Measurements from ENCODE around the gene MOSPD3.
A peak's percentile ranks its signal among the peaks of the same experiment; 100 is the strongest.

Gene MOSPD3

DNA sequence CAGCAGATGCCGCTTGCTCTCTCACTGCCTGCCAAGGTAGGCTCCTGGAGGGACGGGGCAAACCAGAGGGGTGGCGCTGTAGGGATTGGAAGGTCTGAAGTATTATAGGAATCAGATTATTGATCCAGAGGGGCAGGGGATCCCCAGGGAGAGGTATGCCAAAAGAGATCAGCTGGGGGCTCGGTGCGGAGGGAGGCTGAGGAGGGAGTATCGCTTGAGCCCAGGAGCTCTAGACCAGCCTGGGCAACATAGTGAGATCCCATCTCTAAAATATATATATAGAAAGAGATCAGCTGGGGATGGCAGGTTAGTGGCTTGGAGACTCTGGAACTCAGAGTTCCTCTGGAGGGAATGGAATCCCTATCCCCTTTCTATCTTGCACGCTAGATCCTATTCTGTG is 17.2 kb upstream of the MOSPD3 start:
- no peak overlapping the region for H3K4me3 ChIP-seq (ENCODE audit: low read depth in 1 of 2, low read length in 2 of 2)
- H3K27me3 ChIP-seq (ENCODE audit: insufficient read depth, low read length, poor library complexity) = no peaks in the 10 kb centered on the region
- H3K27ac ChIP-seq (ENCODE audit: low read length) = no peak overlapping the region
- DNase-seq = no peak
- no peaks in the 10 kb centered on the region for H3K9me3 ChIP-seq (ENCODE audit: insufficient read depth, low read length, severe bottlenecking)
- no peak overlapping the region for H2AFZ ChIP-seq (ENCODE audit: low read depth, low read length)
- H3K9ac ChIP-seq (ENCODE audit: low read depth, low read length) = no peak overlapping the region
- no peak for ATAC-seq (ENCODE audit: insufficient read depth, low read depth)
- H4K20me1 ChIP-seq (ENCODE audit: insufficient read depth, low read length) = no peaks in the 10 kb centered on the region
- H3K79me2 ChIP-seq (ENCODE audit: insufficient read depth, low read length) = no peaks in the 10 kb centered on the region
- no peak overlapping the region for H3K4me2 ChIP-seq (ENCODE audit: insufficient read depth, low read length)
- no peaks in the 10 kb centered on the region for H3K36me3 ChIP-seq (ENCODE audit: insufficient read depth, low read length)
- TF ChIP-seq EZH2 (IDR thresholded peaks at IDR 0.05; ENCODE audit: borderline replicate concordance, low read depth, low read length, severe bottlenecking) = no peak
- TF ChIP-seq, protein P1, sequence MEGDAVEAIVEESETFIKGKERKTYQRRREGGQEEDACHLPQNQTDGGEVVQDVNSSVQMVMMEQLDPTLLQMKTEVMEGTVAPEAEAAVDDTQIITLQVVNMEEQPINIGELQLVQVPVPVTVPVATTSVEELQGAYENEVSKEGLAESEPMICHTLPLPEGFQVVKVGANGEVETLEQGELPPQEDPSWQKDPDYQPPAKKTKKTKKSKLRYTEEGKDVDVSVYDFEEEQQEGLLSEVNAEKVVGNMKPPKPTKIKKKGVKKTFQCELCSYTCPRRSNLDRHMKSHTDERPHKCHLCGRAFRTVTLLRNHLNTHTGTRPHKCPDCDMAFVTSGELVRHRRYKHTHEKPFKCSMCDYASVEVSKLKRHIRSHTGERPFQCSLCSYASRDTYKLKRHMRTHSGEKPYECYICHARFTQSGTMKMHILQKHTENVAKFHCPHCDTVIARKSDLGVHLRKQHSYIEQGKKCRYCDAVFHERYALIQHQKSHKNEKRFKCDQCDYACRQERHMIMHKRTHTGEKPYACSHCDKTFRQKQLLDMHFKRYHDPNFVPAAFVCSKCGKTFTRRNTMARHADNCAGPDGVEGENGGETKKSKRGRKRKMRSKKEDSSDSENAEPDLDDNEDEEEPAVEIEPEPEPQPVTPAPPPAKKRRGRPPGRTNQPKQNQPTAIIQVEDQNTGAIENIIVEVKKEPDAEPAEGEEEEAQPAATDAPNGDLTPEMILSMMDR (IDR thresholded peaks at IDR 0.05; ENCODE audit: borderline replicate concordance, extremely low read depth, low read length, poor library complexity, severe bottlenecking) = no peak
- 0 out of 2 replicates have a peak, but pooled peaks cover 3% of the 10 kb centered on the region for H3K4me1 ChIP-seq (ENCODE audit: insufficient read depth, low read length)

DNA sequence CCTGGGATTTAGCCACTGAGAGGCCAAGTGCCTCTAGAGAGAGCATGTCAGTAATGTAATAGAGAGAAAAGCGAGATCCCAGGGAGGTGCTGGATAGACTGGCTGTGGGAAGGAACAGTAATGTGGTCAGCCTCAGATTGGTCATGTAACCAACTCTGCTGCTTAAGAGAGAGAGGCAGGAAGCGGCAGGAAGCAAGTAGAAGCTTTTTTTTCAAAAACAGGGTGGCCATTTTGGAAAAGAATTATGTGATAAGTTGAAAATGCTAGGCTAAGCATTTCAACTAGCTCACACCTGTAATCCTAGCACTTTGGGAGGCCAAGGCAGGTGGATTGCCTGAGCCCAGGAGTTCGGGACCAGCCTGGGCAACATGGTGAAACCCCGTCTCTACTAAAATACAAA is 13.9 kb upstream of the MOSPD3 start:
- no peak for DNase-seq
- no peak overlapping the region; the same call in 1 of the 2 replicates for H2AFZ ChIP-seq (ENCODE audit: low read depth, low read length)

DNA sequence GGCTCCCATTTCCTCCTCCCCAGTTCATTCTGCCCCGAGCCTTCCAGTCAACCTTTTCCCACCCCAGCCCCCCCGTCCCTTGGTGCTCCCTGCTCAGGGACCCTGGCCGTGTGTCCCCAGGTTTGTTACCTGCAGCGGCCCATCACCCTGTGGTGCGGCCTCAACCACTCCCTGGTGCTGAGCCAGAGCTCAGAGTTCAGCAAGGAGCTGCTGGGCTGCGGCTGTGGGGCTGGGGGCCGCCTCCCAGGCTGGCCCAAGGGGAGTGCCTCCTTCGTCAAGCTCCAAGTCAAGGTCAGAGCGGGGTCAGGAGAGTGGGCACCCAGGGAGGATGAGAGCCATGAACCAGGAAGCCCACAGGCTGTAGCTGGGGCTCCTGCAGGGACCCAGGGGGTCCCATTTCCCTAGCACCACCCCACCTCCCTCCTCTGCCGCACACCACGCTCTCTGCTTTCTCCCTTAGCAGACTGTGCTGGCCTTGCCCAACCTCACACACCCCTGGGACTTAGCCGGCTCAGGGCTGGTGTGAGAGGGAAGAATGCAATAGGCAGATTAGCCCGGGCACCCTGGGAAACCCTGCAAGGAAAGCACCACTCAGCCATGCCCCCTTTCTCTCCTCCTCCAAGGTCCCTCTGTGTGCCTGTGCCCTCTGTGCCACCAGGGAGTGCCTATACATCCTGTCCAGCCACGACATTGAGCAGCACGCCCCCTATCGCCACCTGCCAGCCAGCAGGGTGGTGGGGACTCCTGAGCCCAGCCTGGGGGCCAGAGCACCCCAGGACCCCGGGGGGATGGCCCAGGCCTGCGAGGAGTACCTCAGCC is 12.2 kb upstream of the MOSPD3 start:
- H3K27ac ChIP-seq (ENCODE audit: low read length) = no peak overlapping the region
- no peaks in the 10 kb centered on the region for H3K36me3 ChIP-seq (ENCODE audit: insufficient read depth, low read length)
- no peaks in the 10 kb centered on the region for H3K79me2 ChIP-seq (ENCODE audit: insufficient read depth, low read length)
- no peak for TF ChIP-seq EZH2 (IDR thresholded peaks at IDR 0.05; ENCODE audit: borderline replicate concordance, low read depth, low read length, severe bottlenecking)
- TF ChIP-seq, protein P1 (IDR thresholded peaks at IDR 0.05; ENCODE audit: borderline replicate concordance, extremely low read depth, low read length, poor library complexity, severe bottlenecking) = no peak
- no peaks in the 10 kb centered on the region for H4K20me1 ChIP-seq (ENCODE audit: insufficient read depth, low read length)
- H3K4me1 ChIP-seq (ENCODE audit: insufficient read depth, low read length) = peaks cover 27% of the 10 kb centered on the region
- H3K9ac ChIP-seq (ENCODE audit: low read depth, low read length) = no peak overlapping the region
- no peak overlapping the region for H2AFZ ChIP-seq (ENCODE audit: low read depth, low read length)
- no peaks in the 10 kb centered on the region for H3K9me3 ChIP-seq (ENCODE audit: insufficient read depth, low read length, severe bottlenecking)
- ATAC-seq (ENCODE audit: insufficient read depth, low read depth) (no peak), DNase-seq (no peak)
- no peak overlapping the region for H3K4me2 ChIP-seq (ENCODE audit: insufficient read depth, low read length)
- no peak overlapping the region for H3K4me3 ChIP-seq (ENCODE audit: low read depth in 1 of 2, low read length in 2 of 2)
- no peaks in the 10 kb centered on the region for H3K27me3 ChIP-seq (ENCODE audit: insufficient read depth, low read length, poor library complexity)

More for the DNA sequence above, 13.9 kb upstream of the MOSPD3 start:
- H3K79me2 ChIP-seq (ENCODE audit: insufficient read depth, low read length) = no peaks in the 10 kb centered on the region
- H3K27ac ChIP-seq (ENCODE audit: low read length) = no peak overlapping the region
- TF ChIP-seq, protein P1 (IDR thresholded peaks at IDR 0.05; ENCODE audit: borderline replicate concordance, extremely low read depth, low read length, poor library complexity, severe bottlenecking) = no peak
- no peak overlapping the region for H3K4me2 ChIP-seq (ENCODE audit: insufficient read depth, low read length)
- no peaks in the 10 kb centered on the region for H4K20me1 ChIP-seq (ENCODE audit: insufficient read depth, low read length)
- peaks cover 12% of the 10 kb centered on the region for H3K4me1 ChIP-seq (ENCODE audit: insufficient read depth, low read length)
- no peaks in the 10 kb centered on the region for H3K27me3 ChIP-seq (ENCODE audit: insufficient read depth, low read length, poor library complexity)
- H3K9ac ChIP-seq (ENCODE audit: low read depth, low read length) = no peak overlapping the region
- H3K4me3 ChIP-seq (ENCODE audit: low read depth in 1 of 2, low read length in 2 of 2) = no peak overlapping the region
- ATAC-seq (ENCODE audit: insufficient read depth, low read depth) = peak; percentile 56; the same call in 2 of the 3 replicates
- no peaks in the 10 kb centered on the region for H3K9me3 ChIP-seq (ENCODE audit: insufficient read depth, low read length, severe bottlenecking)
- H3K36me3 ChIP-seq (ENCODE audit: insufficient read depth, low read length) = no peaks in the 10 kb centered on the region

Data from DND-41 (cell line).